Measurements from ENCODE around the gene ZBTB2.

- TF ChIP-seq POLR2A (IDR thresholded peaks at IDR 0.05; ENCODE audit: low read length) (no peak), GATA1 (IDR thresholded peaks at IDR 0.05; ENCODE audit: low read depth, low read length) (no peak)
Measured at GRCh38 chr6:151403919-151404308, 12.6 kb upstream of the ZBTB2 start.
